GM12892 (cell line): ENCODE measurements around the gene LINC01488.

Experiments
- POLR2A ChIP-seq: IDR thresholded peaks from 2 replicates; pipeline ENCODE4 v1.6.1; 2011; ENCODE audit warnings: low read depth, low read length, control low read depth
- POLR2AphosphoS5 ChIP-seq: IDR thresholded peaks from 2 replicates; pipeline ENCODE4 v1.6.1; 2011; ENCODE audit warnings: low read depth, low read length, control low read depth
- TAF1 ChIP-seq: IDR thresholded peaks from 2 replicates; pipeline ENCODE4 v1.6.1; 2011; ENCODE audit warnings: low read depth, mild to moderate bottlenecking, control low read depth, low read length, borderline replicate concordance

GRCh38 chr11:69486056-69486772 lies 4.8 kb downstream of the LINC01488 start:
- TF ChIP-seq POLR2A (no peak), POLR2AphosphoS5 (no peak), TAF1 (no peak)
